AG10803 (cell line): ENCODE data around the gene ATG5.

Experiments used
- DNase-seq: peaks from one replicate; pipeline ENCODE4 v3.0.0; 2010; ENCODE audit warnings: low read depth
- H3K4me3 ChIP-seq: 2 replicates; pipeline ENCODE4 v1.5.1; 2011; ENCODE audit warnings: mild to moderate bottlenecking, low read length, control low read depth
- TF ChIP-seq, protein P1 (sequence below): conservative IDR thresholded peaks from 2 replicates; pipeline ENCODE4 v1.5.1; 2011; ENCODE audit warnings: mild to moderate bottlenecking, low read length, control low read depth, inconsistent platforms

Gene ATG5

GRCh38 chr6:106315765-106316374 is 9.7 kb downstream of the ATG5 start:
- TF ChIP-seq, protein P1, sequence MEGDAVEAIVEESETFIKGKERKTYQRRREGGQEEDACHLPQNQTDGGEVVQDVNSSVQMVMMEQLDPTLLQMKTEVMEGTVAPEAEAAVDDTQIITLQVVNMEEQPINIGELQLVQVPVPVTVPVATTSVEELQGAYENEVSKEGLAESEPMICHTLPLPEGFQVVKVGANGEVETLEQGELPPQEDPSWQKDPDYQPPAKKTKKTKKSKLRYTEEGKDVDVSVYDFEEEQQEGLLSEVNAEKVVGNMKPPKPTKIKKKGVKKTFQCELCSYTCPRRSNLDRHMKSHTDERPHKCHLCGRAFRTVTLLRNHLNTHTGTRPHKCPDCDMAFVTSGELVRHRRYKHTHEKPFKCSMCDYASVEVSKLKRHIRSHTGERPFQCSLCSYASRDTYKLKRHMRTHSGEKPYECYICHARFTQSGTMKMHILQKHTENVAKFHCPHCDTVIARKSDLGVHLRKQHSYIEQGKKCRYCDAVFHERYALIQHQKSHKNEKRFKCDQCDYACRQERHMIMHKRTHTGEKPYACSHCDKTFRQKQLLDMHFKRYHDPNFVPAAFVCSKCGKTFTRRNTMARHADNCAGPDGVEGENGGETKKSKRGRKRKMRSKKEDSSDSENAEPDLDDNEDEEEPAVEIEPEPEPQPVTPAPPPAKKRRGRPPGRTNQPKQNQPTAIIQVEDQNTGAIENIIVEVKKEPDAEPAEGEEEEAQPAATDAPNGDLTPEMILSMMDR: no peak
- no peak for DNase-seq
- no peak overlapping the region for H3K4me3 ChIP-seq

DNA sequence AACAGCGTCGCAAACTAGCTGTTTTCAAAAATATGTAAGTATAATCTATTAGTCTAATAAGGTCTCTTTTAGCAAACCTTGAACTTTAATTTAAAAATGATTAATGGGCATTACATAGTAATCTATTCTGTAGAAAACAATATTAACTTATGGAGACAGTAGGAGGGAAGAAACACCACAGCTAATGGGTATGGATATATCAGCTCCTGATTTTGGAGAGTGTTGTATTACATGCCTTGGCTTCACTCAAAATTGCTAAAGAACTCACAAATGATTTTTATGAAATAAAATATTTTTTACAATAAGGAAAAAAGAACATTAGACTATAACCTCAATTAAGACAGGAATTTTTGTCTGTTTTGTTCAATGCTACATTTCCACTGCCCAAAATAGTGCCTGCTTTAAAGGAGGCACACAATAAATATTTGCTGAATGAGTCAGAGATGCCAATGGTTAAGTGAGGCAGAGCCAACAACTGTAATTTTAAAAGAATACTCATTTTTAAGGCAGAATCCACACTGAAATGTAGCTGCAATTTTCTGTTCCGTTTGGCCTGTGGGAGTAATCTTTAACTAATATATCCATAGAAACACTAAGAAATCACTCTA is 15.7 kb downstream of the ATG5 start:
- H3K4me3 ChIP-seq: no peak overlapping the region
- TF ChIP-seq, protein P1: no peak
- peak; percentile 70 for DNase-seq

GRCh38 chr6:106308985-106309384 is 16.6 kb downstream of the ATG5 start:
- TF ChIP-seq, protein P1: no peak
- no peak overlapping the region for H3K4me3 ChIP-seq
- no peak for DNase-seq

GRCh38 chr6:106305740-106306139 is 19.8 kb downstream of the ATG5 start:
- DNase-seq: no peak
- H3K4me3 ChIP-seq: no peak overlapping the region
- TF ChIP-seq, protein P1: no peak

DNA sequence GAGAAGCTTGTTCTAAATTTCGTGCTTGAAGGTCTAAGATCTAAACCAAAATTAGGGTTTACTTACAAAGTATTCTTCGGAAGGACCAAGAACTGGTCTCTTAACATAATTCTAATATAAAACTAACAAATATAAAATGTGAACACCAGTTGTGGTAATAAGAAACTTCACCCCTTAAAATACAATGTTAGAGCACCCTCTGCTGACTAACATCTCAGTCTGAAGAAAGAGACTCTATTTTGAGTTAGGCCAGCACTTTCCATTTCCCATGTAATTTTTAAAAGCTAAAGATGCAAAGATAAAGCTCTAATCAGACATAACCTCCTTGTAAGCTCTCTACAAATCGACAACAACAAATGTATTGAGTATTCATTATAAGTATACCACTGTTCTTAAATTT is 24.6 kb downstream of the ATG5 start:
- no peak overlapping the region for H3K4me3 ChIP-seq
- TF ChIP-seq, protein P1: peak; percentile 74
- DNase-seq: peak; percentile 68

GRCh38 chr6:106300020-106300780 is 25.4 kb downstream of the ATG5 start:
- TF ChIP-seq, protein P1: no peak
- no peak for DNase-seq
- no peak overlapping the region for H3K4me3 ChIP-seq
